Sciatic nerve (tissue), 2 donors: ENCODE data around the gene SLC9A4. TPM values are rescaled to one million over a fixed set of nuclear protein-coding genes. Genes with fewer than 3 reads are reported as not detected.

Source experiments
- ATAC-seq: fragments of 200-7000 bp; cut with Tn5 transposase; one replicate; pipeline ENCODE4 v1.9.1; 2020; ENCODE audit warnings: mild to moderate bottlenecking, moderate library complexity
- DNase-seq: peaks from one replicate; pipeline ENCODE4 v3.0.0-alpha.2; 2020; ENCODE audit warnings: low spot score
- intact Hi-C: fragments of 100-400 bp; cut with DNase I; formaldehyde crosslinking; loops from one replicate; pipeline ENCODE4 v1.14.2; 2022
- total RNA-seq: library from RNA; stranded (reverse); fragmentation: NEBNext Ultra II Directional; extraction: Animal tissue kit (Norgen Biotek cat#: 25700); gene quantifications from one replicate; pipeline ENCODE4 v1.2.1, GENCODE V29; 2021
- donor health status: DM: no; HTN: no; CAD: no.
- donor health status: DM: no; HTN: no; CAD: no.

SLC9A4 gene, protein sequence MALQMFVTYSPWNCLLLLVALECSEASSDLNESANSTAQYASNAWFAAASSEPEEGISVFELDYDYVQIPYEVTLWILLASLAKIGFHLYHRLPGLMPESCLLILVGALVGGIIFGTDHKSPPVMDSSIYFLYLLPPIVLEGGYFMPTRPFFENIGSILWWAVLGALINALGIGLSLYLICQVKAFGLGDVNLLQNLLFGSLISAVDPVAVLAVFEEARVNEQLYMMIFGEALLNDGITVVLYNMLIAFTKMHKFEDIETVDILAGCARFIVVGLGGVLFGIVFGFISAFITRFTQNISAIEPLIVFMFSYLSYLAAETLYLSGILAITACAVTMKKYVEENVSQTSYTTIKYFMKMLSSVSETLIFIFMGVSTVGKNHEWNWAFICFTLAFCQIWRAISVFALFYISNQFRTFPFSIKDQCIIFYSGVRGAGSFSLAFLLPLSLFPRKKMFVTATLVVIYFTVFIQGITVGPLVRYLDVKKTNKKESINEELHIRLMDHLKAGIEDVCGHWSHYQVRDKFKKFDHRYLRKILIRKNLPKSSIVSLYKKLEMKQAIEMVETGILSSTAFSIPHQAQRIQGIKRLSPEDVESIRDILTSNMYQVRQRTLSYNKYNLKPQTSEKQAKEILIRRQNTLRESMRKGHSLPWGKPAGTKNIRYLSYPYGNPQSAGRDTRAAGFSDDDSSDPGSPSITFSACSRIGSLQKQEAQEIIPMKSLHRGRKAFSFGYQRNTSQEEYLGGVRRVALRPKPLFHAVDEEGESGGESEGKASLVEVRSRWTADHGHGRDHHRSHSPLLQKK
- total RNA-seq, result not detected

GRCh38 chr2:102473020-102473419, at the start of gene SLC9A4:
SLC9A4 (plus strand) TSS chr2:102473226; CDS start chr2:102473760, 534 bp downstream.
- intact Hi-C loops, result no loop called here
- no peak for ATAC-seq
- peak; percentile 65 for DNase-seq

- intact Hi-C loops, result no loop called here
- ATAC-seq (no peak), DNase-seq (no peak)
Measured at GRCh38 chr2:102423368-102423767, 49.7 kb upstream of the SLC9A4 start.

DNA sequence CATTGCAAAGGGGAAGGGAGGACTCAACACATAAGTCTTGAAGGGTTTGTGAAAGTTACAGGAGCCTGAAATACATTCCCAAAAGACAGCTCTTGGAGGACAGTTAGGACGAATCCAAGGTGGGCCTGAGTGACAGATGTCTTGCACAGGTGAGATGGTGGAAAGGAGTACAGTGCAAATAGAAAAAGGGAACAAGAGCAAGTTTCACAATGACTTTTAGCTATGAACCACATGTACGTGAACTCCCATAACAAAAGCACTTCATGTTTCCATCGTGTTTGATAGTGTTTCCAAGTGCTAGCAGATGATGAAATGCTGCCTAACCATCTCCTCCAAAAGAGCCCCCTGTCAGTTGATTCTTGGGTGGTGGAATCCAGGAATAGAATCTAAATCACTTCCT, 48.3 kb upstream of the SLC9A4 start:
- intact Hi-C loops, result no loop called here
- no peak for ATAC-seq
- no peak for DNase-seq

- ATAC-seq, result no peak
- intact Hi-C loops, result no loop called here
- DNase-seq, result no peak
Measured at GRCh38 chr2:102425441-102426132, 47.4 kb upstream of the SLC9A4 start.

- no peak for ATAC-seq
- no peak for DNase-seq
- intact Hi-C loops, result no loop called here
Measured at GRCh38 chr2:102427249-102427648, 45.8 kb upstream of the SLC9A4 start.

DNA sequence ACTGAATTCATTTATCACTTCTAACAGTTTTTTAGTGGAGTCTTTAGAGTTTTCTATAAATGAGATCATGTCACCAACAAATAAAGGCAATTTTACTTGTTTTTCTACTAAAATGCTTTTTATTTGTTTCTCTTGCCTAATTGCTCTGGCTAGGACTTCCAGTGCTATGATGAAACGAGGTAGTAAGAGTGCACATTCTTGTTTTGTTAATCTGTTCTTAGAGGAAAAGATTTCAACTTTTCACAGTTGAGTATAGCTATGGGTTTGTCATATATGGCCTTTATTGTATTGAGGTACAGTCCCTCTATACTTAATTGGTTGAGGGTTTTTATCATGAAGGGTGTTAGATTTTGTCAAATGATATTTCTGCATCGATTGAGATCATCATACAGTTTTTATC, 44.5 kb upstream of the SLC9A4 start:
- DNase-seq, result no peak
- no peak for ATAC-seq
- intact Hi-C loops, result no loop called here

DNA sequence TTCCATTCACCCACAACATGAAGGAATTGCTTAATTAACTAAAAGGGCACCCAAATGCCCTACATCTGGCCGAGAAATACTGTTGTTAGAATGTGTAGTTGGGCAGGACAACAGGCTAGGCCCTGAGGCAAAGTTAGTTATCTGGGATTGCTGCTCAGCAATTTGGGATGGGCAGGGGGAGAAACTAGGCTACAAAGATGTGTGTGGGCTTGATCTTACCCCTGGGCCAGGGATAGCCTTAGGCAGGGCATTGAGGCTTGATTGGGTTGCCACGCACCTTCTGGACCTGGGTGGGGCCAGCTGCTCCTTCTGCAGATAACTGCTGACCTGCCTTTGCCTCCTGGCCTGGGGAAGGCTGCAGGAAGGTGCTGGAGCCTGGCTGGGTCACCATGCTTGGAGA, 40.6 kb upstream of the SLC9A4 start:
- DNase-seq (no peak), ATAC-seq (no peak)
- intact Hi-C loops, result no loop called here

DNA sequence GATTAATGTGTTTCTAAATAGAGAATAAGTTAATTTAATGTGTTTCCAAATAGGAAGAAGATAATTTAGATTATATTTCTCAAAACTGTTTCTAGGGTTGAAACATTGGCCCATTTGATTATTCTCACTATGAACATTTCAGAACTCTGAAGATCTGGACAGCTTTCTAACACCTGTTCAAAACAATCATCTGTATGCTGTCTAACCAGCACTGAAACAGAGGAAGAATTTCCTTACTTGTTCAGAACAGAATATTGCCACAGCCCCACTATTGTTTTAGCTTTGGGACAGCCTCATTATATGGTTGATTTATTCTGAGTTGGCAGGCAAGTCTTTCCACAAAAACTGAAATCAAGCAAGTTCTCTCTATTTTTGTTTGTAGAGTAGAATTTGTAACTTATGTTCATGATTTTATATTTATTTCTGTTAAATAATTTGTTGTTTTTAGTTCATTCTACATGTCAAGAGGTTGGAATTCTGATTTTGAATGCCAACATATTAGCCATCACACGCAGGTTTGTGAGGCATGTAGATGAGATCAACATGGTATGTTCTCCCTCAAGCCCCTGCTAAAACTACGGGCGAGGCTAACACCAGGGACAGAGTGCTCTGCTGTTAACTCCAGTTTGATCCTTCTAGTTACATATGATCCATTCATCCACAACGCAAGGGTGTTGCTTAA, 38.9 kb upstream of the SLC9A4 start:
- intact Hi-C loops, result no loop called here
- ATAC-seq (no peak), DNase-seq (no peak)

DNA sequence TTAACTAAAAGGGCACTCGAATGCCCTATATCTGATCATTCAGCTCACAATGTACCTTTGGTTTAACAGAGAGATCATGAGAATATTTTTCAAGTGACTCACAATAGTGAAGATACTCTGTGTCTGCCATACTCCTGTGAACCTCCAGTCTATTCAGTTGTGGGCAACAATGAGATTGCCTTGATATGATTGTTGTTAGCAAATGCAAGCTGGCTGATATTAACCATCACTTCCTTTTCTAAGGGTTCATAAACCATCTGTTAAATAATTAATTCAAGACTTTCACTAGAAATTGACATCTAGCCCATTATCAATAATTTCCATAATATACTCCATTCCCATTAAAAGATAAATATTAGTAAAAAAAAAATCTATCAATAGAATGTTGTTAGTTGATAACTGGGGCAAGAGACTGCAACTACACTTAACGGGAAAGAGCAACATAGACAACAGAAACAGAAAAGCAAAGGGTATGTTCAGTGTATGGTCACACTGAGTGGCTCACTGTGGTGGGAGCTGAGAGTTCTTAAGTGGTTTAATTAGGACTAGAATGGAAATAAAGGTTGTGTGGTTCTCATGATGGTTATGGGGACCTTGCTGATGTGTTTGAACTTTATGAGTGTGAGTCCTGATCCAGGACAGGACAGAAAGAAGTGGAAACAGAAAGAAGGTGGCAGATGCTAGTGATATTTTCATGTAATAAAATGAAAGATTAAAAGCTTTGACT, 38.2 kb upstream of the SLC9A4 start:
- ATAC-seq, result no peak
- DNase-seq, result no peak

DNA sequence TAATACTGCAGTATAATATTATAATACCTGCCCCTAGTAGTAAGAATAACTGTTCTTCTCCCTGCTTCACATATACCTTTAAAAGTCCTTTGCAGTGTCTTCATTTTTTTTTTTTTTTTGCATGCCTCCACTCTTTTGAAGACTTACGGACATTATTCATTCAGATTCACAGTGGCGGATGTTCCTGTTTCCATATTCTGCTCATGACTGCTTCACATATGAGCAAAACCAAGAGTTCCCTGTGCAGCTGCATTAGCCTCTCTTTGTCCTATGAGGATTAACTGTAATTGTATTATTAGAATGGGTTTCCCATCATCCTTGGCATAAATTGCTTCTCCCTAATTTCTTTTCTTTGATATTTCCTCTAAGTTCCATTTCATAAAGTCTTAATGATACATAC, 37.3 kb upstream of the SLC9A4 start:
- intact Hi-C loops, result no loop called here
- DNase-seq, result no peak

More for the DNA sequence above, 38.2 kb upstream of the SLC9A4 start:
- intact Hi-C loops, result no loop called here

DNA sequence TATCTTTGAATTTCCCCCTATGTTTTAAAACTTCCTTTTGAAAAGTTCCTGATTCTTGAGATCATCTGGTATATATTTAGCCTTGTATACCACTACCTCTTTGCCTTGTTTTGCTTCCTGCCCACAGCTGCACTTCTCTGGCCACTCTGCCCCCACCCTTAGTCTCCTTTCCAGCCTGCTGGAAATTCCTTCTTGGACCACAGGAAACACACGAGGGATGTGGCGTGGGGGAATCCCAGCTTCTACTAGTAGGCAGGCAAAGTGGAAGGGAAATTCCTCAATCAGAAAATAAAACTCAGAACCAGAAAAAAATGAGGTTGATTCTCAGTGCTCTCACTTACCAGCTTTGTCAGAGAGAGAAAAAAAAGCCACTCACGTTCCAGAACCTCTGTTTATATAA, 36.7 kb upstream of the SLC9A4 start:
- DNase-seq (no peak), ATAC-seq (no peak)
- intact Hi-C loops, result no loop called here

More for the DNA sequence above, 37.3 kb upstream of the SLC9A4 start:
- no peak for ATAC-seq

DNA sequence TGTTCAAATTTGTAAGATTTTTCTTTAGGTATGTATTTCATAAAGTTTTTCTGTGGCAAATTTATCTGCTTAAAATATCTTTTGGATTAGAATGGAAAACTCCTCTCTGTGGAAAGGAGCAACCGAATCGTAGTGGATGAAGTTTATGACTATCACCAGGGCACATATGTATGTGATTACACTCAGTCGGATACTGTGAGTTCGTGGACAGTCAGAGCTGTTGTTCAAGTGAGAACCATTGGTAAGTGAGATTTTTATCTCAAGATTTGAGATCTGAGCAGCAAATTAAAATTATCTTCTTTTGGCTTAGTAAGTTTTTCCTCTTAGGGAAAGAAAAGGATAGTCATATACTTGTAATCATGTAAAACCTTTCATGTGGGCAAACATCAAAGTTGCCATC, 35.9 kb upstream of the SLC9A4 start:
- intact Hi-C loops, result no loop called here
- ATAC-seq (no peak), DNase-seq (no peak)

DNA sequence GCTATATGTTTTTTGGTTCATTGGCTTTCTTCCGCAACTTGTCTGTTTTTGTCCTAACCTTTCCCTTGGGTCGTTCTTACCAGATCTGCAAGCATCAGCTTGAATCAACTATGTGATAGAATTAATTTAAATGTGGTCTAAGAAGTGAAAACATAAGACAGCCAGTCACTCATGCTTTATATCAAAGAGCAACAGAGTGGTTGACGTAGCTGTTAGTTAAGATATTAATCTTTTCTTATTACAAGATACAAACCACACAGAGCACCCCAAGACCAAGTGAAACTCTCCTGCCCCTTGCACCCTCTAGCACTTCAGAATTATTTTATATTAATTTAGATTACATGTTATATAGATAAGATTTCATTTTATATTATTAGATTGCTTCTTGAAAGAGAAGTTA, 34.9 kb upstream of the SLC9A4 start:
- intact Hi-C loops, result no loop called here
- no peak for DNase-seq
- no peak for ATAC-seq

- ATAC-seq (no peak), DNase-seq (no peak)
- intact Hi-C loops, result no loop called here
Measured at GRCh38 chr2:102438578-102438977, 34.4 kb upstream of the SLC9A4 start.

DNA sequence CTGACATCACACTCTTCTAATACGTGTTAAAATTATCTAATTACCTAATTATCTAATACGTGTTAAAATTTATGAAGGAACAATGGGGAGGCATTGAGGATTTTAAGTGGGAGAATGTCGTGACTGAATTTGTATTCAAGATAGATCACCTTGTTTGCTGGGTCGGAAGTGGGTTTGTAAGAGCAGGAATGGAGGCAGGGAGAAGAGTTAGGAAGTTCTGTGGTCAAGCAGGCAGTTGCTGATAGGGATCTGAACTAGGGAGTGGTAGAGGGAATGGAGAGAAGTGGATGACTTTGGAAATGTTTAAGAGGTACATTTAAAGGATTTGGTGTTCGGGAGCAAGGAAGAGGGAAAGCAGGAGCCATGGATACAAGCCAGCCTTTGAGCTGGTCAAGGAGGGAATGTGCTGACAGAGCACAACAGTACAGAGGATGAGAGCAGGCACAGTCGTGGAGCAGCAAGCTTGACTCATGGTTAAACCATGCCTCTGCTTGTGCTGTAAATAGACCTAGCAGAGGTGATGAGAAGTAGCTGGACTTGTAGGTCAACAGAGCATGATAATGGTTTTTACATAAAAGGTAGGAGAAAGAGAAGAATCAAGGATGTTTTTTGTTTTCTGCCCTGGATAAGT, 33.8 kb upstream of the SLC9A4 start:
- no peak for DNase-seq
- no peak for ATAC-seq

DNA sequence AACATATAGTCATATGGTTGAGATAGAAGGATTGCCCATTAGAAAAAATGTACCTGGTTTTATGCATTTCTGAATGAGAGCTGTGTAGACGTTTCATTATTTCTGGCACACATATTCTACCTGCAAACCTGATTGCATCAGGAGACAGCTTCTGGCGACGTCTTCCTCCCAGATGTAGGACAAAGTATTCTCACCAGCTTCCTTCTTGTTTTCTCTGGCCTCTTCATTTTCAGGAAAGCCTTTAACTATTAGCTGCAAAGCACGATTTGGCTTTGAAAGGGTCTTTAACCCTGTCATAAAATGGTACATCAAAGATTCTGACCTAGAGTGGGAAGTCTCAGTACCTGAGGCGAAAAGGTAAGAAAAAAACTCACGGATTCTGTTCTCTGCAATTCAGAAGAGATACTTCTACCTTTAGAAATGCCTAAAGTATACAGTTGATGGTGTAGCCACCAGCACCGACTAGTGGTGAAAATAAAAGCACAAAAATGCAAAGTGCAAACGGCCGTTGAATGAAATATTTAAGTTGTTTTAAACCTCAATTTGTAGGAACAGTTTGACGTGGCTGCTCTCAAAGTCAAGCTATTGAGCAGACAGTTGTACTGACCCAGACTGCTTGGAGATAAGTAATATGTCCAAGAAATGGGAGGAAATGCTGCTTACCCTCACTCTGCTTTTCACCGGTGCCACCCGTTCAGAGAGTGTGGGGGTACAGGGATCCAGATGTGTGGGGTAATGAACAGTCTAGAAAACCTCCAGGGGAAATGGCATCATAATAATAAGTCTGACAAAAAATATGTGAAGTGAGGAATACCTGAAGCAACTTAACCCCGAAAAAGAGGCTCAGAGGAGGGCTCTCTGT, 29.8 kb upstream of the SLC9A4 start:
- DNase-seq (no peak), ATAC-seq (no peak)
- intact Hi-C loops, result no loop called here

More for the DNA sequence above, 33.8 kb upstream of the SLC9A4 start:
- intact Hi-C loops, result loop anchor here (1.0 kb wide), 1 partner anchor 29 kb away; no protein-coding TSS in a partner anchor

- ATAC-seq (no peak), DNase-seq (no peak)
- intact Hi-C loops, result no loop called here
Measured at GRCh38 chr2:102444233-102444632, 28.8 kb upstream of the SLC9A4 start.
